Astrocyte (in vitro differentiated cells and primary cell): ENCODE results near the gene DOK6. TPM values are rescaled to one million over a fixed set of nuclear protein-coding genes. Genes with fewer than 3 reads are reported as not detected.

Experiments used
- DNase-seq: peaks from one replicate; pipeline ENCODE4 v3.0.0-alpha.2; 2010; ENCODE audit warnings: low read depth
- FAIRE-seq: peaks from 2 replicates; lab custom pipeline; 2011; peaks lifted over from hg19 to GRCh38; lab: Jason Lieb, UNC
- H2AFZ ChIP-seq: 2 replicates; pipeline ENCODE4 v1.6.0; 2012; ENCODE audit warnings: low read depth, low read length, inconsistent platforms
- H3K27ac ChIP-seq: 2 replicates; pipeline ENCODE4 v1.5.1; 2011; ENCODE audit warnings: low read depth, low read length, inconsistent platforms
- H3K27me3 ChIP-seq: 2 replicates; pipeline ENCODE4 v1.6.0; 2011; ENCODE audit warnings: low read length, inconsistent platforms; ENCODE audit not compliant: insufficient read depth
- H3K36me3 ChIP-seq: 2 replicates; pipeline ENCODE4 v1.5.1; 2011; ENCODE audit warnings: low read length, inconsistent platforms; ENCODE audit not compliant: insufficient read depth
- H3K4me1 ChIP-seq: 2 replicates; pipeline ENCODE4 v1.5.1; 2011; ENCODE audit warnings: low read length, inconsistent platforms; ENCODE audit not compliant: insufficient read depth
- H3K4me2 ChIP-seq: 2 replicates; pipeline ENCODE4 v1.6.0; 2012; ENCODE audit warnings: low read length, inconsistent platforms
- H3K4me3 ChIP-seq: 2 replicates; pipeline ENCODE4 v1.5.1; 2011; ENCODE audit warnings: low read depth, mild to moderate bottlenecking, low read length, inconsistent platforms; ENCODE audit not compliant: insufficient read depth
- H3K79me2 ChIP-seq: 2 replicates; pipeline ENCODE4 v1.6.0; 2012; ENCODE audit warnings: mild to moderate bottlenecking, low read length, inconsistent platforms; ENCODE audit not compliant: insufficient read depth
- H3K9ac ChIP-seq: 2 replicates; pipeline ENCODE4 v1.6.0; 2012; ENCODE audit warnings: mild to moderate bottlenecking, low read length, inconsistent platforms
- H3K9me3 ChIP-seq: 2 replicates; pipeline ENCODE4 v1.5.1; 2012; ENCODE audit warnings: low read depth, mild to moderate bottlenecking, low read length, inconsistent platforms; ENCODE audit not compliant: insufficient read depth
- H4K20me1 ChIP-seq: 2 replicates; pipeline ENCODE4 v1.6.0; 2012; ENCODE audit warnings: low read length, inconsistent platforms; ENCODE audit not compliant: insufficient read depth
- H3K27ac Mint-ChIP-seq: one replicate; pipeline ENCODE4 v1.8.0; 2021; ENCODE audit warnings: mild to moderate bottlenecking, mixed read lengths; ENCODE audit not compliant: unreplicated experiment
- H3K27me3 Mint-ChIP-seq: one replicate; pipeline ENCODE4 v1.8.0; 2021; ENCODE audit warnings: low read depth, mixed read lengths; ENCODE audit not compliant: unreplicated experiment
- H3K36me3 Mint-ChIP-seq: one replicate; pipeline ENCODE4 v1.8.0; 2021; ENCODE audit warnings: low read depth, mixed read lengths; ENCODE audit not compliant: unreplicated experiment
- H3K4me1 Mint-ChIP-seq: one replicate; pipeline ENCODE4 v1.8.0; 2021; ENCODE audit warnings: low read depth, mixed read lengths; ENCODE audit not compliant: unreplicated experiment
- H3K4me3 Mint-ChIP-seq: one replicate; pipeline ENCODE4 v1.8.0; 2021; ENCODE audit warnings: mild to moderate bottlenecking, moderate library complexity, mixed read lengths; ENCODE audit not compliant: unreplicated experiment
- H3K9me3 Mint-ChIP-seq: one replicate; pipeline ENCODE4 v1.8.0; 2021; ENCODE audit warnings: mild to moderate bottlenecking, mixed read lengths; ENCODE audit not compliant: unreplicated experiment
- CTCF ChIP-seq: IDR thresholded peaks from 2 replicates; pipeline ENCODE4 v1.5.1; 2011; ENCODE audit warnings: low read depth, mild to moderate bottlenecking, inconsistent platforms, low read length, moderate library complexity; ENCODE audit not compliant: insufficient read depth
- EZH2 ChIP-seq: IDR thresholded peaks from 2 replicates; pipeline ENCODE4 v1.6.1; 2012; ENCODE audit warnings: mild to moderate bottlenecking, low read length, inconsistent platforms; ENCODE audit not compliant: insufficient read depth
- total RNA-seq: library from RNA; stranded (reverse); gene quantifications from 2 replicates; pipeline ENCODE4 v1.2.1, GENCODE V29; 2021

Gene DOK6
- total RNA-seq, 1 donor from 2014 or later, result 2.9 TPM

DNA sequence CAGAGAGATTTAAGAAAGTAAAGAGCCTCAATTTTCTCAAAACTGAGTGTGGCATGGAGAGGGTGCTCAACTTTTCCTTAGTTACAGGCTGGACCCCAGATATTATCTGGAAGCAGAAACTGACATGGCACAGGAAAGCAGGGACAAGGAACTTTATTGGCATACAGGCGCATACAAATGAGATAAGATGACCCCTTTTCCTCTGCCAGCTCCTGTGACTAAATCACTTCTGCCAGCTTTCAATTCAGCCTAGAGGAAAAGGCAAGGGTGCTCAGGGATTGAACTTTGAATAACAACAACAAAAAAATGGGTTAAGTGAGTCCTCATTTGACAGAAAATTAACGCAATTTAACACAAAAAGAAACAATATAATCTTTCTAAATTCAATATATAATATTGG is 284.1 kb downstream of the DOK6 start:
- Mint-ChIP-seq H3K27me3 (no peaks in the 10 kb centered on the region), H3K4me3 (no peak overlapping the region), H3K27ac (no peak overlapping the region), H3K4me1 (no peaks in the 10 kb centered on the region), H3K36me3 (no peaks in the 10 kb centered on the region), H3K9me3 (no peaks in the 10 kb centered on the region)
- Histone ChIP-seq H3K9me3 (no peaks in the 10 kb centered on the region), H3K27me3 (no peaks in the 10 kb centered on the region), H2AFZ (no peak overlapping the region), H3K9ac (no peak overlapping the region), H3K36me3 (no peaks in the 10 kb centered on the region), H3K79me2 (no peaks in the 10 kb centered on the region), H3K4me1 (no peaks in the 10 kb centered on the region), H3K4me2 (no peak overlapping the region), H3K4me3 (no peak overlapping the region), H3K27ac (no peak overlapping the region), H4K20me1 (no peaks in the 10 kb centered on the region)
- DNase-seq (no peak), FAIRE-seq (no peak)
- TF ChIP-seq EZH2 (no peak), CTCF (no peak)

- H3K27ac ChIP-seq, result no peak overlapping the region
- H3K27me3 Mint-ChIP-seq, result no peaks in the 10 kb centered on the region
- no peaks in the 10 kb centered on the region for H3K36me3 ChIP-seq
- no peaks in the 10 kb centered on the region for H3K36me3 Mint-ChIP-seq
- no peaks in the 10 kb centered on the region for H3K27me3 ChIP-seq
- H2AFZ ChIP-seq, result no peak overlapping the region
- H4K20me1 ChIP-seq, result no peaks in the 10 kb centered on the region
- no peak for FAIRE-seq
- H3K4me2 ChIP-seq, result no peak overlapping the region
- no peaks in the 10 kb centered on the region for H3K9me3 ChIP-seq
- H3K4me3 Mint-ChIP-seq, result no peak overlapping the region
- H3K4me1 Mint-ChIP-seq, result no peaks in the 10 kb centered on the region
- H3K9me3 Mint-ChIP-seq, result no peaks in the 10 kb centered on the region
- no peak for DNase-seq
- no peaks in the 10 kb centered on the region for H3K79me2 ChIP-seq
- no peaks in the 10 kb centered on the region for H3K4me1 ChIP-seq
- TF ChIP-seq CTCF (no peak), EZH2 (no peak)
- no peak overlapping the region for H3K27ac Mint-ChIP-seq
- H3K4me3 ChIP-seq, result no peak overlapping the region
- no peak overlapping the region for H3K9ac ChIP-seq
Measured at GRCh38 chr18:69686861-69687260, 286.2 kb downstream of the DOK6 start.

- H3K9ac ChIP-seq, result no peak overlapping the region
- FAIRE-seq (no peak), DNase-seq (peak; percentile 9)
- no peaks in the 10 kb centered on the region for H3K27me3 ChIP-seq
- no peaks in the 10 kb centered on the region for H3K9me3 Mint-ChIP-seq
- no peak overlapping the region for H3K4me3 Mint-ChIP-seq
- H3K36me3 ChIP-seq, result no peaks in the 10 kb centered on the region
- no peak overlapping the region for H3K4me3 ChIP-seq
- no peak overlapping the region for H3K27ac ChIP-seq
- H3K4me1 Mint-ChIP-seq, result no peaks in the 10 kb centered on the region
- H3K4me2 ChIP-seq, result no peak overlapping the region
- no peaks in the 10 kb centered on the region for H3K79me2 ChIP-seq
- H3K4me1 ChIP-seq, result no peaks in the 10 kb centered on the region
- H3K9me3 ChIP-seq, result no peaks in the 10 kb centered on the region
- H3K27me3 Mint-ChIP-seq, result no peaks in the 10 kb centered on the region
- TF ChIP-seq CTCF, result no peak
- no peak for TF ChIP-seq EZH2
- H3K36me3 Mint-ChIP-seq, result no peaks in the 10 kb centered on the region
- H4K20me1 ChIP-seq, result no peaks in the 10 kb centered on the region
- H3K27ac Mint-ChIP-seq, result no peak overlapping the region
- H2AFZ ChIP-seq, result no peak overlapping the region
Measured at GRCh38 chr18:69689121-69689759, 288.6 kb downstream of the DOK6 start.
